Hematopoietic multipotent progenitor cell treated with erythropoietin and hydrocortisone succinate and interleukin-3 and kit ligand, for 6 days (in vitro differentiated cells): ENCODE measurements around the gene P4HA1.

Experiments
- DNase-seq: peaks from one replicate; pipeline ENCODE4 v3.0.0-alpha.2; 2015

P4HA1 gene

GRCh38 chr10:72976886-72977285 lies 119.8 kb downstream of the P4HA1 start:
- no peak for DNase-seq
